Daoy (cell line): ENCODE measurements around the gene TMC2. TPM values are rescaled to one million over a fixed set of nuclear protein-coding genes. Genes with fewer than 3 reads are reported as not detected.
"Not testable (repeated sequence)": the region's sequence is repeated elsewhere in the genome, so short reads cannot be mapped to it uniquely, and the experiment has no call there.

Experiments
- DNase-seq: peaks from one replicate; pipeline ENCODE4 v3.0.0-alpha.2; 2015; ENCODE audit warnings: low read depth
- total RNA-seq: library from RNA; depleted of rRNA; stranded (reverse); fragments of >200 nt; shearing (Covaris generic); gene quantifications from 2 replicates; pipeline ENCODE4 v1.2.3, GENCODE V29; 2014; rRNA removed

Gene TMC2, protein sequence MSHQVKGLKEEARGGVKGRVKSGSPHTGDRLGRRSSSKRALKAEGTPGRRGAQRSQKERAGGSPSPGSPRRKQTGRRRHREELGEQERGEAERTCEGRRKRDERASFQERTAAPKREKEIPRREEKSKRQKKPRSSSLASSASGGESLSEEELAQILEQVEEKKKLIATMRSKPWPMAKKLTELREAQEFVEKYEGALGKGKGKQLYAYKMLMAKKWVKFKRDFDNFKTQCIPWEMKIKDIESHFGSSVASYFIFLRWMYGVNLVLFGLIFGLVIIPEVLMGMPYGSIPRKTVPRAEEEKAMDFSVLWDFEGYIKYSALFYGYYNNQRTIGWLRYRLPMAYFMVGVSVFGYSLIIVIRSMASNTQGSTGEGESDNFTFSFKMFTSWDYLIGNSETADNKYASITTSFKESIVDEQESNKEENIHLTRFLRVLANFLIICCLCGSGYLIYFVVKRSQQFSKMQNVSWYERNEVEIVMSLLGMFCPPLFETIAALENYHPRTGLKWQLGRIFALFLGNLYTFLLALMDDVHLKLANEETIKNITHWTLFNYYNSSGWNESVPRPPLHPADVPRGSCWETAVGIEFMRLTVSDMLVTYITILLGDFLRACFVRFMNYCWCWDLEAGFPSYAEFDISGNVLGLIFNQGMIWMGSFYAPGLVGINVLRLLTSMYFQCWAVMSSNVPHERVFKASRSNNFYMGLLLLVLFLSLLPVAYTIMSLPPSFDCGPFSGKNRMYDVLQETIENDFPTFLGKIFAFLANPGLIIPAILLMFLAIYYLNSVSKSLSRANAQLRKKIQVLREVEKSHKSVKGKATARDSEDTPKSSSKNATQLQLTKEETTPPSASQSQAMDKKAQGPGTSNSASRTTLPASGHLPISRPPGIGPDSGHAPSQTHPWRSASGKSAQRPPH
- total RNA-seq, result not detected in 2 replicates

DNA sequence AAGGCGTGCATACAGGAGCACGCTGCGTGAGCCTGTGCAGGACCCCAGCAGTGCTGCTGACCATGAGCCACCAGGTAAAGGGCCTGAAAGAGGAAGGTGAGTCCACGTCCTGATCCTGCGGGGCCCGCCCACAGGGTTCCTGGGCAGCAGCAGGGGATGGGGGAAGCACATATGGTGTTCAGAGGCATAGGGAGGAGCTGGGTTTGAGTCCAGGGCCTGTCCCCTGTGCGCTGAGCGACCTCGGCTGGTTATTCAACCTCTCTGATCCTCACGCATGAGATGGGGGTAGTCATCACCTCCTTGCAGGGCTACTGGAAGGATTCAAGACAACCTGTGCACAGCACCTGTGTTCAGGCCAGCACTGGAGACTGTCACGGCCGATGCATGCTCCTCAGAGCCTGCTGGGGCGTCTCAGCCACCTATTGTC lies at the start of gene TMC2:
TSS of gene TMC2 (plus strand) at position 14 of the 427 bp plus-strand sequence. CDS start at position 63, 49 bp downstream.
- DNase-seq, result no peak

DNA sequence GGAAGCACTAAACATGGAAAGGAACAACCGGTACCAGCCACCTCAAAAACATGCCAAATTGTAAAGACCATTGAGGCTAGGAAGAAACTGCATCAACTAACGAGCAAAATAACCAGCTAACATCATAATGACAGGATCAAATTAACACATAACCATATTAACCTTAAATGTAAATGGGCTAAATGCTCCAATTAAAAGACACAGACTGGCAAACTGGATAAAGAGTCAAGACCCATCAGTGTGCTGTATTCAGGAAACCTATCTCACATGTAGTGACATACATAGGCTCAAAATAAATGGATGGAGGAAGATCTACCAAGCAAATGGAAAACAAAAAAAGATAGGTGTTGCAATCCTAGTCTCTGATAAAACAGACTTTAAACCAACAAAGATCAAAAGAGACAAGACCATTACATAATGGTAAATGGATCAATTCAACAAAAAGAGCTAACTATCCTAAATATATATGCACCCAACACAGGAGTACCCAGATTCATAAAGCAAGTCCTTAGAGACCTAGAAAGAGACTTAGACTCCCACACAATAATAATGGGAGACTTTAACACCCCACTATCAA lies 33.5 kb upstream of the TMC2 start:
- DNase-seq, result not testable (repeated sequence)

DNA sequence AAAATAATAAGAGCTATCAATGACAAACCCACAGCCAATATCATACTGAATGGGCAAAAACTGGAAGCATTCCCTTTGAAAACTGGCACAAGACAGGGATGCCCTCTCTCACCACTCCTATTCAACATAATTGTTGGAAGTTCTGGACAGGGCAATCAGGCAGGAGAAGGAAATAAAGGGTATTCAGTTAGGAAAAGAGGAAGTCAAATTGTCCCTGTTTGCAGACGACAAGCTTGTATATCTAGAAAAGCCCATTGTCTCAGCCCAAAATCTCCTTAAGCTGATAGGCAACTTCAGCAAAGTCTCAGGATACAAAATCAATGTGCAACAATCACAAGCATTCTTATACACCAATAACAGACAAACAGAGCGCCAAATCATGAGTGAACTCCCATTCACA lies 31.6 kb upstream of the TMC2 start:
- DNase-seq, result not testable (repeated sequence)

DNA sequence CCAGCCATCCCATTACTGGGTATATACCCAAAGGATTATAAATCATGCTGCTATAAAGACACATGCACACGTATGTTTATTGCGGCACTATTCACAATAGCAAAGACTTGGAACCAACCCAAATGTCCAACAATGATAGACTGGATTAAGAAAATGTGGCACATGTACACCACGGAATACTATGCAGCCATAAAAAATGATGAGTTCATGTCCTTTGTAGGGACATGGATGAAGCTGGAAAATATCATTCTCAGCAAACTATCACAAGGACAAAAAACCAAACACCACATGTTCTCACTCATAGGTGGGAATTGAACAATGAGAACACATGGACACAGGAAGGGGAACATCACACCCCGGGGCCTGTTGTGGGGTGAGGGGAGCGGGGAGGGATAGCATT lies 29.9 kb upstream of the TMC2 start:
- not testable (repeated sequence) for DNase-seq

DNA sequence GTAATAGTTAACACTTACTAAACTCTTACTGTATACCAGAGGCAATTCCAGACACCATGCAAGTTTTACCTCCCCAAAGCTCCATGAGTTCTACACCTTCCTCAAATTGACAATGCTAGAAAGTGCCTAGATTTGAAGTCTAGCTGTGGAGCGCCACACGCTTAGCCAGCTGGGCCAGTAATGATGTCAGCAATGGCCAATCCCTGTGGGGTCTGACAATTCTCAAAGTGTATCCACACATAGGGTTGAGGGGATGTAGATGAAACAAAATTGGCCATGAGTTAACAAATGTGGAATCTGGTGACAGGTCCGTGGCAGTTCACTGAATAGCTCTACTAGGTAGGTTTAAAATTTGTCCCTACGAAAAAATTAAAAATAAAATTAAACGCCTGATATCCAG lies 28.9 kb upstream of the TMC2 start:
- peak; percentile 12 for DNase-seq

DNA sequence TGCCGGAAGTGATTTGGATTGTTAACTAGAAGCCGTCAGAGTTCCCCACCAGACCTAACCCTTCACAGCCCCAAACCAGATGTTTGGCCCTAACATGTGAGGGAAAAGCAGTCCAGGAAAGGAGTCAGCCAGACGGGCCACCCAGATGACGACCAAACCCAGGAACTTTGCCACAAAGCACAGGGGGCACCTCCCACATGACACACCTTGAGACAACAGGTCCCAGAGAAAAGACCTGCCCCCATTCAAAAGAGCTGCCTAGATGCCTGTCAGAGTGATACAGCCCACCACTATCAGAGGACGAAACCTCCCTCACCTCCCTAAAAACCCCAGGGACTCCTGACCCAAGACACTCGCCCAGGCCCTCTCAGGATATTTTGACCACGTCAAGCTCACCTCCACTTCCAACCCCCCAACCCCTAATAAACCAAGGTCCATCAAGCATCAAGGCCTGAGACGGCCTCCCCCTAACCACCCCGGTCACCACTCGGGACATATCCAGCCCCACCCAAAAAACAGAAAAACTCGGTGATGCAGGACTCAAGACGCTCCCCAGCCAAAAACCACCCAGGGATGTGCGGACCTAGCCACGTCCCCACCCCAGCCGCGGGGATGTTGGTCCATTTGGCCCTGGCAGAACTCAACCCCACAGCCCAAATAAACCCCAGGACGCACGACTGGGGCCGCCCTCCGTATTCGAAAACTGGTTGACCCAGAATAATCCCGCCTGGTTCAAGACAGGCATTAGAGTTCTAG lies 28.3 kb upstream of the TMC2 start:
- peak; percentile 43 for DNase-seq

DNA sequence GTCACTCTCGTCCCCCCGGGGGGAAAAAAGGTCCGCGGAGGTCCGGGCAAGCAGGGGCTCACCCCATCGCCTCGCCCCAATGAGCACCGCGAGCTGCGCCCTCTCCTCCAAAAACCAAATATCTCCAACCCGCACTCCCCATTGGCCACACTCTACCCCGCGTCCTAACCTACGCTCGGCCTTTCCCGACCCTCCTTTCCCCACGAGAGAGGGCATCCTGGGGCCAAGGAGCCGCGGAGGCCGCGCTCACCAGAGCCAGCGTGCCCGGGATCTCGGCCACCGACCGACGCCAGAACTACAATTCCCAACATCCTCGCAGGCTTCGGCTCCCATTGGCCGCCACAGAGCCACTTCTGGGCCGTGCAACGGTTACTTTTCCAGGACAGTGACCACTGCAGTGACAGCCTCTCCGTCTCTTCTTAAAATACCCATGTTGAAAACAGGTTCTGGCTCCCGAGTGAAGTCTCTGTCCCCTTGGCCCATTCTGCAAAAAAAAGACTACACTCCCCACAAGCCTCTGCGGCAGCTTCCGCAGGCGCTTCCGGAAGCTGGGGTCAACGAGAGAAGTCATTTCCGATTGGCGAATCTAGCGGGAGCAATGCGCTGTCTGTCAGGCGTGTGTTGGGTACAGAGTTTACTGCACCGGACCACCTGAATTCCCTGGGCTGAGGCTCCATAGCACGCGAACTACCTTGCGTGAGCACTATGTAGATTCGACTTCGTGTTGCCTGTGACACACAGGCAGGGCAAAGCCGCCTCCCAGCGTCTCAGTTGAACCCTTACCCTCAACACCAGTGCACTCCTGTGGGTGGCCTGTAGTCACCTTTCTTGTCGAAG lies 27.5 kb upstream of the TMC2 start, which contains the start of gene ZNF343:
TSS of gene ZNF343 (minus strand) at position 285 of the 837 bp plus-strand sequence. CDS start 15,020 bp downstream, outside the sequence.
- peak; percentile 84 for DNase-seq

DNA sequence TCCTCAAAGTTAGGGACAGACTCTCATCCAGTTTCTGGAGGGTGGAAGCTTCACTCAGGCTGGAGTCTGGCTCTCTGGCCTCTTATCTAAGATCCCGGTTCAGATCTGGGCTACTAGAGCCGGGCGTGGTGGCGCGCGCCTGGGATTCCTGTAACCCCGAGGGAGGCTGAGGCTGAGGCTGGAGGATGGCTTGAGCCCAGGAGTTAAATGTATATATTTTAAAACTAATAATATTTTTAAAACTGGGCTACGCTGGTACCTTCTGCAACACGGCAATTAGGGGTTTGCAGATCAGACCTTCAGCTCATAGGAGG lies 26.9 kb upstream of the TMC2 start:
- no peak for DNase-seq

DNA sequence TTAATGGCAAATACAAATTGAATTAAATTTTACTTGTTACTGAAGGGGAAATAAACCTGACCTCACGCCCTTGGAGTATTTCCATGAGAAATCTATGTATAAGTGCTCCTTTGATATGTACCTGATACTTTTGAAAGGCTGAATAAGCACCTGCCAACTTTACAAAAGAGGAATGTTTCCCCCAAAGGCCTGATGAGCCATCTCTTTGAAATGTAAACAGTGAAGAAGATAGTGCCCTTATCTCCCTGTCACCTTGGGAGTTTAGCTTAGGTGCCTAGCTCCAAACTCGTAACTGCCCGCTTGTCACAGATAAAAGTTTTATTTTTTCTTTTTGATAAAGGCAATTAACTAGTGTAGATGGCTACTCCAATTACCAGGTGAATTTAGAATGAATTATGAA lies 26.6 kb upstream of the TMC2 start:
- DNase-seq, result no peak

DNA sequence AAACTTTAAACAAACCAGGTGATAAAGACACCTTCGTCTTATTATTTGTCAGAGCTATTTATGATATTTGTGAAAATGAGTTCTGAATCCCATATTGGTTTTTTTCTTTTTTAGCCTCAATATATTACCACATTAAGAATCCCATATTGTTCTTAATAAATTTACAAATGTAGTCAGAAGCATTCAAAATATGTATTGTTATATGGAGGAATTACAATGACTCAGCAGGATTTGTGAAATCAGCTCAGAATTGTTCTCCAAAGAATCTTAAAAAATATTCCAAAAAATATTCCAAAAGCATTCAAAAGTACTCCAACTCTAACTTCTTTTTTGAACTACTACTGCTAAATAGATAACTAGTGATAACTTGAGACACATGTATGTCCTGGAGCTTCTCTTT lies 21.2 kb upstream of the TMC2 start:
- DNase-seq, result no peak

DNA sequence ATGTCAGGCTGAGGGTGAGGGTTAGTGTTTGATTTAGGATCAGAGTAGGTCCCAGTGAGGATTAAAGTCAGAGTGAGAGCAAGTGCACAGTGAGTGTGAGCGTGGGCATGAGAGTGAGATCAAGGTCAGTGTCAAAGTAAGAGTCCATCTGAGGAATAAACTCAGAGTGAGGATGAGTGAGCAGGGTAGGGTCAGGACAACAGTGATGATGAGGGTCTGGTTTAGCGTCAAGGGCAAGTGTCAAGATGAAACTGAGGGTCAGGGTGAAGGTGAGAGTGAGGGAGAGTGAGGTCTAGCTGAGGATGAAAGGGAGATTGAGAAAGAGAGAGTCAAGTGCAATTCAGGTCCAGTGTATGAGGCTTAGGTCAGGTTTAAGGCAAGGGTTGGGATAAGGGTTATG lies 20.0 kb upstream of the TMC2 start:
- no peak for DNase-seq

DNA sequence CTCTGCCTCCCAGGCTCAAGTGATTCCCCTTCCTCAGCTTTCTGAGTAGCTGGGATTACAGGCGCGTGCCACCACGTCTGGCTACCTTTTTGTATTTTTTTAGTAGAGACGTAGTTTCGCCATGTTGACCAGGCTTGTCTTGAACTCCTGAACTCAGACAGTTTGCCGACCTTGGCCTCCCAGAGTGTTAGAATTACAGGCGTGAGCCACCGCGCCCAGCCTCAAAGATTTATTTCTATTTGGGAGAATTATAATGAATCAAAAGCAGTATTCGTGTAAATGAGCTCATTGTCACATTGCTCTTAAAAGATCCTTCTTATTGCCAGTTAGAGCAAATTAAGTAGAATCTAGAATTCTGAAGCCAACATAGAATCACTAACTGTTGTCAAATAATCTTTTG lies 18.3 kb upstream of the TMC2 start:
- no peak for DNase-seq

DNA sequence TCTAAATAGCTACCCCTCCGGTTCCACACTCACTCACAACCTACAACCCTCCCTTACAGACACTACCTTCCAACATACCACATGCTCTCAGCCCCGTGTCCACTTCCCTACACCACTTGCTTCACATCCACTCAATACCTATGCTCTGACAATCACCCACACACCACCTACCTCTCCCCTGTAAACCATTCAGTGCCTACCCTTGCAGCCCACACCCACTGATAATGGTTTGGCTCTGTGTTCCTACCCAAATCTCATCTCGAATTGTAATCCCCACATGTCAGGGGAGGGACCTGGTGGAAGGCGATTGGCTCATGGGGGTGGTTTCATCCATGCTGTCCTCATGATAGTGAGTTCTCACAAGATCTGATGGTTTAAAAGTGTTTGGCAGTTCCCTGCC lies 17.8 kb upstream of the TMC2 start:
- no peak for DNase-seq

DNA sequence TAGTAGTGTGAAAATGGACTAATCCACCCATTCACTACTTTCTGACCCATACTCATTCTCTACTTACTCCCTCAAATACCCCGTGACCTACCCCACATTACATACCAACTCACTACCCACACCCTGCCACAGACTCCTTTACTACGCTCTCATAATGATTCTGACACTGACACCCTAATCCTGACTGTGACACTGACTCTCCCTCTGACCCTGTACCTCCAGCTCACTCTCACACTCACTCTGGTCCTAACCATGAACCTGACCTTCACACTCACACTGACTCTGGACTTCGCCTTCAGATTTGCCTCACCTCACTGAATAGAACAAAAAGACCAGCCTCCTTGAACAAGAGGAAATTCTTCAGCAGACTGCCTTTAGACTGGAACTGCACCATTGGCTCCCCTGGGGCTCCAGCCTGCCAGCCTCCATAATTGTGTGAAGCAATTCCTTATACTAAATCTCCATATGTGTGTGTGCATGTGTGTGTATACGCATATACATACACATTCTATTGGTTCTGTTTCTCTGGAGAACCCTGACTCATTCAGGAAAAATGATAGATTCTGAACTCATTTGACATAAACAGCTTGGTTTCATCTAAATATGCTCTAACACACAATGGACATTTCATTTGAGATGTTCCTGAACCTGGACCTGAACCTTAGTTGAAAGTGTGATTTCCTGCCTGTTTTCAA lies 17.1 kb upstream of the TMC2 start:
- DNase-seq, result no peak

DNA sequence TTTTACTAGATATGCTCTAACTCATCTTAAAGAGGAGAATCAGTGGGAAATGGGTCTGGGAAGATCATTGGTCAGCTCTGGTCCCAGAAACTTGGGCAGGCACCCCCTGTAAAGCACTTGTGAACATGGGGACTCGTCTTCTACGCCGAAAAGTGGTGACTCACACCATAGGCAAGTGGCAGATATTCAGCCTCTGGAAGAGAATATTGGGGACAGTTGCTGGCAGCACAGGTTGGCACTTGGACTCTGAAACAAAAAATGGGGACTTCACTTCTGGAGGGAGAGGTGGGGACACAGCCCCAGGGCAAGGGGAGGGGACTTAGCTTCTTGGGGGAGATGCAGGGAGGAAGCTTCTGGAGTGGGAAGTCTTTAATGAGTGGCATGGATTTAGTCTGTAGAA lies 15.8 kb upstream of the TMC2 start:
- no peak for DNase-seq

DNA sequence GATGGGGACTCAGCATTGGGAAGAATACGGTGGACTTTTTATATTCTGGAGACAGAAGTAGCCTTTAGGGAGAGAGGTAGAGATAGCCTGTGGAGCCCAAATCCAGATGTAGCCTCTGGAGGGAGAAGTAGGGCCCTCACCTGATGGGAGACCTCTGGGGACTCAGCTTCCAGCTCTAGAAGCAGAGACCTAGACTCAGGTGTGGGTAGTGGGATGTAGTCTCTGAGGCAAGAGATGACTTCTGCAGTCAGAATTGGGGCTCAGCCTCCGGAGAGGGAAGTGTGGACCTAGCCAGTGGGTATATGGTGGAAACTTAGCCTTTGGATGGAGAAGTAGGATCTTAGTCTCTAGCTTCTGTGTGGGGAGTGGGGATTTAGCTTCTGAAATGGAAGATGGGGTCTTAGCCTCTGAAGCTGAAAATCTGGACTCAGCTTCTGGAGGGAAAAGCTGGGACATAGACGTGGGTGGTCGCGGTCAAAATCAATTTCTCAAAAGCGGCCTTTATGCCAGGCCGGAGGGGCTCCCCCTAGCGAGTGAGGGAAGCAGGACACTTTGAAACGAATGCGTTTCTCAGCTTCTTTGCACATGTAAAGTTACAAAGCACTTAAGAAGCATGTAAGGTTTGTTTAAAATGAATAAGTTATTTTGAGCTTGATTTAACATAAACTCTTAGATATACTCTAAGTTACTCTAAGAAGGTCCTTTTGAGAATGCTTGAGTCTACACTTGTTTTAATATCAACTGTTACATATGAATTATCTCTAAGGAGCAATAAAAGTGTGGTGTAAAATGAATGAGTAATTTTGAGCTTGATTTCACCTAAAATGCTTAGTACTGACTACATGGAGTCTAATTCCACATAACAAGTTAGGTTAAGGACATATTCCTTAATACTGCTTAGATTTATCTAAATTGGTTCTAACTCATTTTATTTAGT lies 14.7 kb upstream of the TMC2 start:
- peak; percentile 42 for DNase-seq

DNA sequence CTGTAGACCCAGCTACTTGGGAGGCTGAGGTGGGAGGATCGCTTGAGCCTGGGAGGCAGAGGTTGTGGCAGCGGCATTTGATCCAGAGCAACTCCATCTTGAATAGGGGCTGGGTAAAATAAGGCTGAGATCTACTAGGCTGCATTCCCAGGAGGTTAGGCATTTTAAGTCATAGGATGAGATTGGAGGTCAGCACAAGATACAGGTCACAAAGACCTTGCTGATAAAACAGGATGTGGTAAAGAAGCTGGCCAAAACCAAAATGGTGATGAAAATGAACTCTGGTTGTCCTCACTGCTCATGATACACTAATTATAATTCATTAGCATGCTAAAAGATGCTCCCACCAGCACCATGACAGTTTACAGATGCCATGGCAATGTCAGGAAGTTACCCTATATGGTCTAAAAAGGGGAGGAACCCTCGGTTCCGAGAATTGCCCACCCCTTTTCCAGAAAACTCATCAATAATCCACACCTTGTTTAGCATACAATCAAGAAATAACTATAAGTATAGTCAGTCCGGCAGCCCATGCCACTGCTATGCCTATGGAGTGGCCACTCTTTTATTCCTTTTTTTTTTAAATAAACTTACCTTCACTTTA lies 13.4 kb upstream of the TMC2 start:
- not testable (repeated sequence) for DNase-seq

DNA sequence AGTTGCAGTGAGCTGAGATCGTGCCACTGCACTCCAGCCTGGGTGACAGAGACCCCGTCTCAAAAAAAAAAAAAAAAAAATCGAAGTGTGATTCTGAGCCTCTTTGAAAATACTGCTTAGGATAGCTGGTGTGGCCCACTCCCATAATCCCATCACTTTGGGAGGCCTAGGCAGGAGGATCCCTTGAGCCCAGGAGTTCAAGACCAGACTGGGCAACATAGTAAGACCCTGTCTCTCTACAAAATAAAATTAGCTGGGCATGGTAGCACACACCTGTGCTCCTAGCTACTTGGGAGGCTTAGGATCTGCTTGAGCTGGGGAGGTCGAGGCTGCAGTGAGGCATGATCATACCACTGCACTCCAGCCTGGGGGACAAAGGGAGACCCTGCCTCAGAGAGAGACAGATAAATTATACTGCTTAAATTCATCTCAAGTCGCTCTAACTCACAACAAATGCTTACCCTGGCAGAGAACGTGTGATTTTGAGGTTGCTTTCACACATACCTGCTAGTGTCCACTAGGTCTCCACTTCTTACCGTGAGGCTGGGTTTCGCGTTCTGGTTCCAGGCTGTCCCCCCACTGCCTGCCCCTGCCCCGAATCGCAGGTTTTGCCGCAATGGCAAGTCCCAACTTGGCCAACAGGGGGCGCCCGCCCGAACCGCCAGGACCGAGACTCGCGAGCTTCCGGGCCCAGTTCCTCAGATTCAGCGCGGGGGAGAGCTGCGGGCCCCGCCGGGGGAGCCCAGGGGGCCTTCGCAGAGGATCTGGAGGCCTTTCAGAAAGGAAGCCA lies 12.3 kb upstream of the TMC2 start:
- DNase-seq, result peak; percentile 82
